GM12875 (cell line): ENCODE data around the gene FOXP1.

Experiments used
- H3K4me3 ChIP-seq: one replicate; pipeline ENCODE4 v1.5.1; 2011; ENCODE audit warnings: low read depth, low read length, control low read depth
- TF ChIP-seq, protein P1 (sequence below): IDR thresholded peaks from 2 replicates; pipeline ENCODE4 v1.5.1; 2011; ENCODE audit warnings: low read depth, mild to moderate bottlenecking, control low read depth, inconsistent platforms, low read length, moderate library complexity, borderline replicate concordance; ENCODE audit not compliant: insufficient read depth

The FOXP1 gene

GRCh38 chr3:71407823-71408222, 175.7 kb downstream of the FOXP1 start:
- no peak overlapping the region for H3K4me3 ChIP-seq
- TF ChIP-seq, protein P1, sequence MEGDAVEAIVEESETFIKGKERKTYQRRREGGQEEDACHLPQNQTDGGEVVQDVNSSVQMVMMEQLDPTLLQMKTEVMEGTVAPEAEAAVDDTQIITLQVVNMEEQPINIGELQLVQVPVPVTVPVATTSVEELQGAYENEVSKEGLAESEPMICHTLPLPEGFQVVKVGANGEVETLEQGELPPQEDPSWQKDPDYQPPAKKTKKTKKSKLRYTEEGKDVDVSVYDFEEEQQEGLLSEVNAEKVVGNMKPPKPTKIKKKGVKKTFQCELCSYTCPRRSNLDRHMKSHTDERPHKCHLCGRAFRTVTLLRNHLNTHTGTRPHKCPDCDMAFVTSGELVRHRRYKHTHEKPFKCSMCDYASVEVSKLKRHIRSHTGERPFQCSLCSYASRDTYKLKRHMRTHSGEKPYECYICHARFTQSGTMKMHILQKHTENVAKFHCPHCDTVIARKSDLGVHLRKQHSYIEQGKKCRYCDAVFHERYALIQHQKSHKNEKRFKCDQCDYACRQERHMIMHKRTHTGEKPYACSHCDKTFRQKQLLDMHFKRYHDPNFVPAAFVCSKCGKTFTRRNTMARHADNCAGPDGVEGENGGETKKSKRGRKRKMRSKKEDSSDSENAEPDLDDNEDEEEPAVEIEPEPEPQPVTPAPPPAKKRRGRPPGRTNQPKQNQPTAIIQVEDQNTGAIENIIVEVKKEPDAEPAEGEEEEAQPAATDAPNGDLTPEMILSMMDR, result no peak

DNA sequence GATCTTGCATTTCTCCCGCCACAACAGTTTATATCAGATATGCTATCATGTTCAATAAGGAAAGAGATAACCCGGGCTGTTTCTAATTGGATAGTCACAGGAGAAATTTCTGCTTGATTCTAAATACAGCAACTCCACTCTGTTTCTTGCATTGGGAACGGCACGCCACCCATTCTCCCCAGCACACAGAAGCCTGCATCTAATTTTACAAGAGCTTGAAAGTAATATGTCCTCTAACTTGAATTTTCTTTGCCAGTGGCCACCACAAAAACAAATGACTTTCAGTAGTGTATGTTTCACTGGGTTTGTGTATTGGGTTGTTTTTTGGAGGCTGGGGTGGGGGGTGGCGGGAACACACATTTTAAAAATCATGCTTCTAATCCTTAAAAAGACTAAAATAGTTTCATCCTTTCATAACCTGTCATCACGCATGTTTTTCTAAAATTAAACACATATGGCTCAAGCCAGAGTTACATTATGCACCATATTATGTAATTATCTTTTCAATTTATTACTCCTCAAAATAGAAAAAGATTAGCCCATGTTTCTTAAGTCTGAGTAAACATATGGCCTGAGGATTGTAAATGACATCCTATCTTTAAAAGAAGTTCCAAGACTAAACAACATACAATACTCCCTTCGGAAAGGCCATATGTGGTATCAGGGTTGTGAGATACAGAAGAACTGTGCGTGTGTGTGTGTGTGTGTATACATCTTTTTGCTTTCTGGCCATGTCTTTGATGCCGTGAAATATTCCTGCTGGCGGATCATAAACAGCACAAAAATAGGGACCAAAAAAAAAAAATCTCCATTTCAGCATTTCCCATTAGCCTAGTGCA, 176.3 kb downstream of the FOXP1 start:
- TF ChIP-seq, protein P1, result no peak
- H3K4me3 ChIP-seq, result no peak overlapping the region

- TF ChIP-seq, protein P1, result no peak
- H3K4me3 ChIP-seq, result no peak overlapping the region
Observed at GRCh38 chr3:71402911-71403310, 180.6 kb downstream of the FOXP1 start.

DNA sequence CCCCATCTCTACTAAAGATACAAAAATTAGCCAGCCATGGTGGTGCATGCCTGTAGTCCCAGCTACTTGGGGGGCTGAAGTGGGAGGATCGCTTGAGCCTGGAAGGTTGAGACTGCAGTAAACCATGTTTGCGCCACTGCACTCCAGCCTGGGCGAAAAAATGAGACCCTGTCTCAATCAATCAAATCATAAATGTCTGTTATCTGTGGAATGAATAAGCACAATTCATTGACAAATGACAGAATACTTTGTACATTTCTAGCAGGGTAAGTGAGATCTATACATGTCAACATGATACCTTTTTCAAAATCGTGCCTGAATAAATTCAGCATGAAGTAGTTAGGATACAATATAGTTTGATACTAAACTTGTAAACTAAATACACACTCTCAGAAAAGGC, 181.2 kb downstream of the FOXP1 start:
- TF ChIP-seq, protein P1, result no peak
- H3K4me3 ChIP-seq, result no peak overlapping the region

- no peak overlapping the region for H3K4me3 ChIP-seq
- TF ChIP-seq, protein P1, result no peak
Observed at GRCh38 chr3:71401695-71402231, 181.8 kb downstream of the FOXP1 start.

DNA sequence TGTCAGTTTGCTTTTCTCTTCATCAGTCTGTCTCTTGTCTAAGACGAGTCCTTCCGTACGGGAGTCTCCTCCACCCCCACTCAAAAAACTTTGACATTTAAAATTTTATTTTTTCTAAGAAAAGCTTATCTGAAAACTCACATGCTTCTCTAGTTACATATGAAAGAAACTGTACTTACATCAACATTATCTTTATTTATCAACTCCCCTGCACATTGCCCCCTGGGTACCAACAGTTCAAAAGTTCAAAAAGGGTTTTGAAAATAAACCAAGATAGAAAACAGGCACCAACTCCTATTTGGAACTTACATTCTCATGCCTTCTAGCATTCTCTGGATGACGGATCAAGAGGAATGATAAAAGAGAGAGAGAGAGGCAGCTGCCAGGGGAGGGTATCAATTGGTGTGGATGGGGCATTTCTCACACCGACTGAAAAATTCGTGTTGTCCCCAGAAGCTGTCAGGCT, 182.5 kb downstream of the FOXP1 start:
- H3K4me3 ChIP-seq, result no peak overlapping the region
- TF ChIP-seq, protein P1, result no peak

GRCh38 chr3:71399478-71399877, 184.1 kb downstream of the FOXP1 start:
- H3K4me3 ChIP-seq, result no peak overlapping the region
- TF ChIP-seq, protein P1, result no peak
